ENCODE data around the gene TECTA. TPM values are rescaled to one million over a fixed set of nuclear protein-coding genes. Genes with fewer than 3 reads are reported as not detected.
"Not testable (repeated sequence)": the region's sequence is repeated elsewhere in the genome, so short reads cannot be mapped to it uniquely, and the experiment has no call there.

TECTA gene
- total RNA-seq, 1 donor: 0.81 TPM

DNA sequence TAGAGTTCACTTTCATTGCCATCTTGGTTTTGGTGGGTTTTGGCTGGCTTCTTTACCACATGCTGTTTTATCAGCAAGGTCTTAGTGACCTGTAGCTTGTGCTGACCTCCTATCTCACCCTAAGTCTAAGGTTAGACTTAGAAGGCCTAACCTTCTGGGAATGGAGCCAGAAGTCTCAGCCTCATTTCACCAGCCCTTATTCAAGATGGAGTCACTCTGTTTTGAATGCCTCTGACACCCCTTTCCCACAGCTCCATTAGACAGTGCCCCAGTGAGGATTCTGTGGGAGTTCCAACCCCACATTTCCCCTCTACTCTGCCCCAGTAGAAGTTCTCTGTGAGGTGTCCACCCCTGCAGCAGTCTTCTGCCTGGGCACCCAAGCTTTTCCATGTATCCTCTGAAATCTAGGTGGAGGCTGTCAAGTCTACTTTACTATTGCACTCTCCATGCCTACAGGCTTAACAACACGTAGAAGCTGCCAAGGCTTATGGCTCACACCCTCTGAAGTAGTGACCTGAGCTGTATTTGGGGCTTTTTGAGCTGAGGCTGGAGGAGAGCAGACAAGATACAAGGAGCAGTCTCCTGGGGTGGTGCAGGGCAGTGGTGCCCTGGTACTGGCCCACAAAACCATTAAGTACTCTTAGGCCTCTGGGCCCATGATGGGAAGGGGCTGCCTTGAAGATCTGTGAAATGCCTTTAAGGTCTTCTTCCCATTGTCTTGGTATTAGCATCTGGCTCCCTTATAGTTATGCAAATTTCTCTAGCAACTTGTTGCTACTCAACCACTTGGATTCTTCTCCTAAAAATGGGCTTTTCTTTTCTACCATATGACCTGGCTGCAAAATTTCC, 125.6 kb downstream of the TECTA start:
- DNase-seq (ENCODE audit: low read depth in 2 of 3, low spot score in 2 of 3): no peak

DNA sequence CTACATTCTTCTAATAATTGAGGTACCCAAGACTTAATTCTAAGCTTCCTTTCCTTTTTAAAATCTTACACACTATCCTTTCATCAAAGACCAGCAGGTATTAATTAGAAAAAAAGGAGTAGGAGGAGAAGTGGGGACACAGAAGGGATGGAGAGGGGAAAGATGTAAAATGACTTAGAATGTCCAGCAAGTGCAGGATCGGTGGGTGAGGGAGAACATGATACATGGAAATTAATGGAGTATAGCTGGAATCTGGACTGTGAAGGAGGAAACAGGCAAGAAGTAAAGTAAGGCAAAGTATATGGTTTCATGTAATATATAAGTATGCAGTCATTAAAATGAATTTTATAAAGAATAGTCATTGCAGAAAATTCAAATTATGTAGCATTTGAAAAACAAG, 127.8 kb downstream of the TECTA start:
- DNase-seq (ENCODE audit: low read depth in 2 of 3, low spot score in 2 of 3): no peak

DNA sequence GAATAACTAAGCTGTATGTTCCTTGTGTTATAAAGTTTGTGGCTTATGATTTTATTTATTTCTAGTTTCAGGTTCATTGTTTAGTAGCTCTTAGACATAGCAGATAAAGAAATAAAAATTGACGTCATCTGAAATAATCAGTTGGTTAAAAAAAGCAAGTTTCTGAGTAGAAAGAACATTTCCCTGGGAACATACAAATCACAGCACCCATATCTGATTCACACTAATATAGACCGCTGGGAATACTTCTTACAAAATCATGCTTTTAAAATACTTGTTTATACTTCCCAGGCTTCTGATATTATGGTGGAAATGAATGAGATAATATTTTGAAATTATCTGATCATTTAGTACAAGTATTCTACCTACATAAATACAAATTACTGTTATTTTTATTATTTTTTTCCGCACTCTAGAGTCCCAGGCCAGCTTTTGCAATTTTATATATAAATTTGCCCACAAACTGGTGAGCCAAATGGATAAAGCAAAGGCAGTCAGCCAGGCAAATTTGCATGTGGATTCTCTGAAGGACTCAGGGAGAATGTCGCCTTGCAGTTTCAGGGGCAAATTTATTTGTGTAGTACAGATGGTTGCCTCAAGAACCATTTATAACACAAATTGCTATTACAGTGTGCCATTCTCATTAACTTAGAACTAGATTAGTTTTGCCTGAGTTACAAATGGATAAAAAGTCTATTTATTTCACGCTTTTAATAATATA, 128.6 kb downstream of the TECTA start:
- DNase-seq (ENCODE audit: low read depth in 2 of 3, low spot score in 2 of 3): no peak

DNA sequence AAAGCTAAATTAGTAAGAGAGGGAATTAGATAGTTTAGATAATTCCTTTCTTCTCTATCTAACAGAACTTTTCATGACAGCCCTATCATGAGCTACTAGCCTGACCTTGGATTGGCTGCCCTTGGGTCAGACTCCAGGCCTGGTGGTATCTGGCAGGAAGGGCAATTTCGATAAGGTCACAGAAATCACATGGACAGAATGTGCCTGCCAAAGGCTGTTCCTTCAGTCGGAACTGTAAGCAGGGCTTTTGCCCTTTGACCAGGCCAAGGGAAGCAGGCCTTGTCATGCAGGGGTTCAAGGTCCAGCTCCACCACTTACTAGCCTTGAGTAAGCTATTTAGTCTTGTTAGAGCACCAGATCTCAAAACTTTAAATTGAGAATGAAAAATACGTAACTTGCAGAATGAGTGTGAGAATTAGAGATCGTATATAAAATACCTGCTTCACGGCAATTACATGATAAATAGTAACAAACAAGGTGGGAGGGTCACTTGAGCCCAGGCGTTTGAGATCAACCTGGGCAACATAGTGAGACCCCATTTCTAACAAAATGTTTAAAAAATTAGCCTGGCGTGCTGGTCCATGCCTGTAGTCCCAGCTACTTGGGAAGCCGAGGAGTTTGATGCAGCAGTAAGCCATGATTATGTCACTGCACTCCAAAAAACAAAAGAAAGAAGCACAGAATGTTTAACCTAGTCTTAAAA, 130.7 kb downstream of the TECTA start:
- no peak for DNase-seq (ENCODE audit: low read depth in 2 of 3, low spot score in 2 of 3)

DNA sequence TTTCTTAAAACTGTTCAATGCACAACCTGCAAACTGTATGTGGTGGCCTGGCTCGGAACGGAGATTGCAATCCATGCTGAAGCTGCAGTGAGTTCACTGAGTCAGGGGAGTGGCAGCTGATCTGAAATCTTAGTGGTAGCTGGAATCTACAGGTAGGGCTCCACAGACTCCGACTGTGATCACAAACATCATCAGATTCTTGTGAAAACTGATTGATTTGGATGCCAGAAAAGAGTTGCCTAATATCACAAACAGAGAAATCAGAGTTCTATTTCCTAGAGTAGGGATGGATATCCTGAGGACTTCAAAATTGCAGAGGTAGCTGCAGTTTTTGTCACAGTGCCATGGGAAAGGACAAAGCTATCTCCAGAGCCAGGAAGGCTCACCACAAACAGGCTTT, 134.0 kb downstream of the TECTA start:
- DNase-seq (ENCODE audit: low read depth in 2 of 3, low spot score in 2 of 3): no peak

DNA sequence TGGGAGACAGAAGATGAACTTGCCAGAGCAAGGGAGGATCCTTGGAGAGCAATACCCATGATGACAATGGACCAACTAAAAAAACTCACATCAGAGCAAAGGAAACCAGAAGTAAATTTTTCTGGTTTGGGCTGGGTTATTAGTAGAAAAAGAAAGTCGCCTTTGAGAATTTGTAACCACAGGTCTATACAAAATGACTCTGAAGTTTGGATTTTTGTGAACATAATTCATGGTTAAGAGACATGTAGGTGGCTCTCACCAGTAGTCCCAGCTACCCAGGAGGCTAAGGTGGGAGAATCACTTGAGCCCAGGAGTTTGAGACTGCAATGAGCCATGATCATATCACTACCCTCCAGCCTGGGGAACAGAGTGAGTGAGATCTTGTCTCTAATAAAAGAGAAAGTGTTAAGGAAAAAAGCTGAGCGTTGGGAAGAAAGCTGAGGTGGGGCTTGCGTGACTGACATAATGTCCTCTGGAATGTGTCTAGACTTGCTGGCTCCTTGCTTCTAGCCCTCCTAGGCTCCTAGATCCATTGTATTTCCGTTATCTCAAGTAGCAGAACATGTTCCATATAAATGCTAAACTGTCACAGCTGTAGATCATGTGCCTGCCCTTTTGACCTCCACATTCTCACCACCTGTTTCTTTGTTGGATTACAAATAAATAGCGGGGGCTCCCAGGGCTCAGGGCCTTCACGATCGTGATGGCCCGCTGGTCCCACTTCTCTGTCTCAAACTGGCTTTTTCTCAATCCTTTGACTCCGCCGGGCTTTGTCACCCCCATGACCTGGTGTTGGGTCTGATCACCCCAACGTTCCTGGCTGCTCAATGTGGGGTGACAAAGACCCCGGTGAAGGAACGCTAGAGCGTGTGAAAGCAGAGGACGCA, 135.3 kb downstream of the TECTA start:
- DNase-seq (ENCODE audit: low read depth in 2 of 3, low spot score in 2 of 3): no peak

DNA sequence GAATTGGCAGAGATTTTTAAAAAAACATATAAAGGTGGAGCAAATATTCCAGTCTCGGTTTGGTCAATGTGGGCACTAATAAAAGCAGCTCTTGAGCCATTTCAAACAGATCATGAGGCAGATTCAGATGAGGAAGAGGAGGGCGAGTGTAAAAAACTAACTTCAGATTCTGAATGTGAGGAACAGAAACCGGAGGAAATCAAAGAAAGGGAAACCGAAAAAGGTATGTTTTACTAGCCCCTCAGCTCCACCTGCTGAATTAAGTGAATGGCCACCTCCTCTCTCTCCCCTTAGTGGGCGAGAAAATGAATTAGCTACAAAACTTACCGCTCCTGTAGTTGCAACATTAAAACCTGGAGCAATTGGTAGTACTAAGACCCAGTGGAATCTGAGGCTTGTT, 136.2 kb downstream of the TECTA start:
- not testable (repeated sequence) for DNase-seq (ENCODE audit: low read depth in 2 of 3, low spot score in 2 of 3)

DNA sequence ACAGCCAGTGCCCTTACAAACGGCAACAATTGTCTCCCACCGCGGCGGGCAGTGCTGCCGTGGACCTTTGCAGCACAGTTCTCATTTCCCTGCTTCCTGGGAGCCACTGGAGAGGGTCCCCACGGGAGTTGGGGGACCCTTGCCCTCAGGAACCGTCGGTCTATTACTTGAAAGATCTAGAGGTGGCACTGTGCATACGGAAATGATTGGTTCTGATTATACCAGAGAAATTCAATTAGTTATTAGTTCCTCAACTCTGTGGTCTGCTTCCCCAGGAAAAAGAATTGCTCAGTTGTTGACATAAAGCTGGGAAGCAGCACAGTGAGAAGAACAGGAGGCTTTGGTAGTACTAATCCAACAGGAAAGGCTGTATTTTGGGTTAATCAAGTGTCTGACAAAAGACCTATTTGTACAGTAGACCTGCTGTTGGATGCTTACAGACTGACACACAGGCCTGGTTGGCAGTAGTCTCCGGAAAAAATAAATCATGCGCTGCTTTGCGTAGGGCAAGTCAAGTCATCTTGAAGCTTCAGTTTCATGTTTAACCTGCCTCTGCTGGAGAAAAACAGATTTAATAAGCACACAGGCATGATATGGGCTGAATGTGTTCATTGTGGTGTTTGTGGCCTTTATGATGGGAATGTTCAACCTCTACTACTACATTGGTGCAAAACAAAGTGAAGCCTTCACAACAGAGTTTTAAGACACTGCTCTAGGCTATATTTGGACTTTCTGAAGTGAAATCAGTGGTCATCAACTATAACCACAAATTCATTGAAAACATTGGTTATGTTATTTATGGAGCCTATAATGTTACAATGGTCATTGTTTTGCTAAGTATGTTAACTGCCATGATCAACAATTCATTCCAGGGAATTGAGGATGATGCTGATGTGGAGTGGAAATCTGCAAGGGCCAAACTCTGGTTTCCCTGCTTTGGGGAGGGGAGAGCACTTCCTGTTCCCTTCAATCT, 136.9 kb downstream of the TECTA start:
- DNase-seq (ENCODE audit: low read depth in 2 of 3, low spot score in 2 of 3): no peak

DNA sequence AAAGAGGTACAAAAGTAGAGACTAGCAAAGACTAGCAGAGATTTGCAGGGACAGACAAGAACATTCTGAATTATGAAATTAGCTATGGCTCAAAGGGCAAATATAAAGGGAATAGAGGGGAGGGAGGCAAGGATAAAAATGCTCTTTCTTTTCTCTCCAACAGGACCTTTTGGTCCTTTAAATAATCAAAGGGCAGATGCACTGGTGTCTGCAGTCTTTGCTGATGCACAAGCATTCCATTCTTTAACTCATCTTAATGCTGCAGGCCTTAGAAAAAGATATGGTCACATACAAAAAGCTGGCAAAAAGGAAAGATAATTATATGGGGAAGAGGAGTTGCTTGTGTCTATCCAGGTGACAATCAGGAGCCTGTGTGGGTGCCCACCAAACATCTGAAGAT, 137.9 kb downstream of the TECTA start:
- no peak for DNase-seq (ENCODE audit: low read depth in 2 of 3, low spot score in 2 of 3)

DNA sequence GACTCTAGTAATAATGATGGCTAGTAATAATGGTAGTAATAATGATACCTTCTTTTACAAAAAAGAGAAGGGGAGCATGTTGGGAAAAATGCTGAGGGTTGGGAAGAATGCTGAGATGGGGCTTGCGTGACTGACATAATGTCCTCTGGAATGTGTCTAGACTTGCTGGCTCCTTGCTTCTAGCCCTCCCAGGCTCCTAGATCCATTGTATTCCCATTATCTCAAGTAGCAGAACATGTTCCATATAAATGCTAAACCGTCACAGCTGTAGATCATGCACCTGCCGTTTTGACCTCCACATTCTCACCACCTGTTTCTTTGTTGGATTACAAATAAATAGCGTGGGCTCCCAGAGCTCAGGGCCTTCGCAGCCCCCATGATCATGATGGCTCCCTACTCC, 139.0 kb downstream of the TECTA start:
- DNase-seq (ENCODE audit: low read depth in 2 of 3, low spot score in 2 of 3): not testable (repeated sequence)

DNA sequence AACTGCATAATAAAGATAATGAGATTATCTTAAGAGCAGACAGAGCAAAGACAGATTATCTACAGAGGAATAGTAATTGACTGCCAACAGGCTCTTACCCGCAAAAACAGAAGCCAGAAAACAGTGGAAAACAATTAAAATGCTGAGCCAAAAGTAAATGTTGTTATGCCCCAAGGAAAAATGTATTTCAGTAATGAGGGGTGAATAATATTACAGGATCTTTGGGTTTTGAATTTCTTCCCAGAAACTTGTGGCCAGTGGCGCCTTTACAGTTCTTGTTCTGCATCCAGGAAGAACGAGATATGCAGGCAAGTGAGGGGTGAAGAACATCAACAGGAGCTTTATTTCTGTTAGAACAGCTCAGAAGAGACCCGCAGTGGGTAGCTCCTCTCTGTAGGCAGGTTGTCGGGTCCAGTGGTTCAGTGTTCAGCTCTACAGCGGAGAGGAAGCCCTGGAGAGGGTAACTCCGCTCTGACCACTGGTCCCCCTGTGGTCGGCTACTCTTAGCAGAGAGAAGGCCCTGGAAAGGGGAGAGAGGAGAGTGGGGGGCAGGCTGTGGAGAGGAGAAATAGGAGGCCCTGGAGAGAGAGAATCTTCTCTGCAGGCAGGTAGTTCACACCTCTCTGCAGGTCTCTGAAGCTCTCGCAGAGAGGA, 139.7 kb downstream of the TECTA start:
- no peak for DNase-seq (ENCODE audit: low read depth in 2 of 3, low spot score in 2 of 3)

Other genes with a start within 250 kb of the TECTA start
- gene TBCEL, start 77.1 kb upstream of the TECTA start, total RNA-seq: 9.7 TPM
- gene SC5D, start 191.5 kb downstream of the TECTA start, total RNA-seq: 24.8 TPM